NCI-H69 (cell line): ENCODE measurements around the gene RNF175.

Experiments used
- DNase-seq: peaks from one replicate; lab custom pipeline; 2025; lab: John Stamatoyannopoulos, UW

RNF175 gene

GRCh38 chr4:153747406-153747955, 12.3 kb downstream of the RNF175 start:
- DNase-seq, result no peak

GRCh38 chr4:153745651-153746050, 14.2 kb downstream of the RNF175 start:
- DNase-seq, result no peak

- DNase-seq, result no peak
Measured at GRCh38 chr4:153741541-153741940, 18.3 kb downstream of the RNF175 start.

- no peak for DNase-seq
Measured at GRCh38 chr4:153735906-153736461, 23.8 kb downstream of the RNF175 start.

GRCh38 chr4:153733751-153734448, 25.9 kb downstream of the RNF175 start:
- DNase-seq, result peak; percentile 2

GRCh38 chr4:153731239-153731638, 28.6 kb downstream of the RNF175 start:
- DNase-seq, result peak; percentile 1

GRCh38 chr4:153729895-153730294, 29.9 kb downstream of the RNF175 start:
- no peak for DNase-seq

GRCh38 chr4:153728660-153729059, 31.2 kb downstream of the RNF175 start:
- DNase-seq, result no peak

- DNase-seq, result no peak
Measured at GRCh38 chr4:153728151-153728550, 31.7 kb downstream of the RNF175 start.

- no peak for DNase-seq
Measured at GRCh38 chr4:153725831-153726154, 34.0 kb downstream of the RNF175 start.

- no peak for DNase-seq
Measured at GRCh38 chr4:153725136-153725830, 34.5 kb downstream of the RNF175 start.

GRCh38 chr4:153724606-153725005, 35.2 kb downstream of the RNF175 start:
- DNase-seq, result no peak

GRCh38 chr4:153722036-153722435, 37.8 kb downstream of the RNF175 start:
- no peak for DNase-seq

- no peak for DNase-seq
Measured at GRCh38 chr4:153713866-153714646, 45.8 kb downstream of the RNF175 start.

GRCh38 chr4:153710681-153711080, 49.1 kb downstream of the RNF175 start:
- DNase-seq, result no peak

- no peak for DNase-seq
Measured at GRCh38 chr4:153706519-153706918, 53.3 kb downstream of the RNF175 start.

GRCh38 chr4:153705743-153706468, 53.9 kb downstream of the RNF175 start:
- no peak for DNase-seq

- peak; percentile 7 for DNase-seq
Measured at GRCh38 chr4:153704522-153704921, 55.3 kb downstream of the RNF175 start.

GRCh38 chr4:153684971-153685371, 74.9 kb downstream of the RNF175 start:
- DNase-seq, result no peak

GRCh38 chr4:153684182-153684970, 75.4 kb downstream of the RNF175 start, which contains the start of gene TLR2:
TLR2 (plus strand) TSS chr4:153684280; CDS start chr4:153702908, 18,628 bp downstream.
- peak; percentile 45 for DNase-seq

GRCh38 chr4:153683763-153684181, 76.1 kb downstream of the RNF175 start:
- no peak for DNase-seq
